HepG2 (cell line): Measurements from ENCODE around the gene FSIP1. TPM values are rescaled to one million over a fixed set of nuclear protein-coding genes. Genes with fewer than 3 reads are reported as not detected.

Source experiments
- polyA plus RNA-seq, 8 experiments: library from polyadenylated mRNA; depleted of rRNA in 3 of 8; stranded (reverse) in 7 of 8; unstranded in 1 of 8; fragments of >200 nt; fragmentation: Illumina TruSeq in 4 of 8; extraction: Trizol in 4 of 8; gene quantifications; 2 replicates each; pipeline versions ENCODE4 v1.2.1 to v1.2.3, GENCODE V29; 2011 to 2016; ENCODE audit warnings: low read depth in 4 of 8, missing spikeins in 1 of 8, mixed read lengths in 1 of 8; ENCODE audit not compliant: insufficient read depth in 1 of 8
- total RNA-seq, 5 experiments: library from RNA; depleted of rRNA; stranded (reverse); fragments of >200 nt; fragmentation: Illumina TruSeq; extraction: Trizol; gene quantifications; 2 replicates each; pipeline ENCODE4 v1.2.3, GENCODE V29; 2016; ENCODE audit warnings: low read depth in 1 of 5
- TF ChIP-seq, protein P1 (sequence below), 2 experiments: fragments of 450-650 bp in 1 of 2; sonication (generic) in 1 of 2; formaldehyde crosslinking in 1 of 2; IDR thresholded peaks; 2 replicates each; pipeline versions ENCODE4 v1.6.1 to v1.8.0; 2016 to 2022; ENCODE audit warnings: antibody characterized with exemption in 1 of 2, mild to moderate bottlenecking in 1 of 2, missing genetic modification reagents in 1 of 2

Gene FSIP1
- total and polyA plus RNA-seq, 2 of the 13 experiments (the other 11 are each of a cell fraction or from before 2014, with no cell fraction given), result 0.18 TPM; not detected in 1

DNA sequence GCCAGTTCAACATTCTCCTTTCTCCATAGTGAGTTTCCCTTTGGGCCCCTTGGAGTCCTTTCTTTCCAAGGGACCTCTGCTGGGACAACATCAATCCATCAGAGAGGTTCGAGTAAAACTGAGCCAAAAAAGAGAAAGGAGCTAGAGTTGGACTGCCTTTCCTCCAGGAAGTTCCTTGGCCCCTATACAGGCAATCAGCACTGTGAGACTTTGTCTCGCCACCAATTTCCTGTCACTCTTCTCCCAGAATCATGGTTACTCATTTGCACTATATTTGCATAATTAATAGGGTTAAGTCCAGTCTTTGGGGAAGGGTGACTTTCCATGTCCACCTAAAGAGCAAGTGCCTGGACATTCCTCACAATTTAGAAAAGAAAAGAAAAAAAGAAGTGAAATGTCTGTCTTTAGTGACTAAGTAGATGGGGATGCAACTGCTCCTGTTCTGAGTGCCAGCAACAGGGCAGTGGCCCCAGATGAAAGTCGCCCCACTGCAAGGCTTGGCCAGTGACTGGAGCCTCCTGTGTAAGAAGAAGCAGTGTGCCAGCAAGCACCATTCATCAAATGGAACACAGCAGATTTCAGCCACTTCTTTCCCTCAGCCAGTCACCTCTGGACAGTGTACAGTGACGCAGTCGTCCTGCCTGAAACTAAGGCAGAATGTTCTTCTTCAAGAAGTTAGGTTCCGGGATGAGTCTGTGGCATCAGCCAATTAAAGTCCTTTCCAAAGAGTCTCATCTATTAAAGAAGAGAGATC is 91.6 kb downstream of the FSIP1 start (continued):
- TF ChIP-seq, protein P1, sequence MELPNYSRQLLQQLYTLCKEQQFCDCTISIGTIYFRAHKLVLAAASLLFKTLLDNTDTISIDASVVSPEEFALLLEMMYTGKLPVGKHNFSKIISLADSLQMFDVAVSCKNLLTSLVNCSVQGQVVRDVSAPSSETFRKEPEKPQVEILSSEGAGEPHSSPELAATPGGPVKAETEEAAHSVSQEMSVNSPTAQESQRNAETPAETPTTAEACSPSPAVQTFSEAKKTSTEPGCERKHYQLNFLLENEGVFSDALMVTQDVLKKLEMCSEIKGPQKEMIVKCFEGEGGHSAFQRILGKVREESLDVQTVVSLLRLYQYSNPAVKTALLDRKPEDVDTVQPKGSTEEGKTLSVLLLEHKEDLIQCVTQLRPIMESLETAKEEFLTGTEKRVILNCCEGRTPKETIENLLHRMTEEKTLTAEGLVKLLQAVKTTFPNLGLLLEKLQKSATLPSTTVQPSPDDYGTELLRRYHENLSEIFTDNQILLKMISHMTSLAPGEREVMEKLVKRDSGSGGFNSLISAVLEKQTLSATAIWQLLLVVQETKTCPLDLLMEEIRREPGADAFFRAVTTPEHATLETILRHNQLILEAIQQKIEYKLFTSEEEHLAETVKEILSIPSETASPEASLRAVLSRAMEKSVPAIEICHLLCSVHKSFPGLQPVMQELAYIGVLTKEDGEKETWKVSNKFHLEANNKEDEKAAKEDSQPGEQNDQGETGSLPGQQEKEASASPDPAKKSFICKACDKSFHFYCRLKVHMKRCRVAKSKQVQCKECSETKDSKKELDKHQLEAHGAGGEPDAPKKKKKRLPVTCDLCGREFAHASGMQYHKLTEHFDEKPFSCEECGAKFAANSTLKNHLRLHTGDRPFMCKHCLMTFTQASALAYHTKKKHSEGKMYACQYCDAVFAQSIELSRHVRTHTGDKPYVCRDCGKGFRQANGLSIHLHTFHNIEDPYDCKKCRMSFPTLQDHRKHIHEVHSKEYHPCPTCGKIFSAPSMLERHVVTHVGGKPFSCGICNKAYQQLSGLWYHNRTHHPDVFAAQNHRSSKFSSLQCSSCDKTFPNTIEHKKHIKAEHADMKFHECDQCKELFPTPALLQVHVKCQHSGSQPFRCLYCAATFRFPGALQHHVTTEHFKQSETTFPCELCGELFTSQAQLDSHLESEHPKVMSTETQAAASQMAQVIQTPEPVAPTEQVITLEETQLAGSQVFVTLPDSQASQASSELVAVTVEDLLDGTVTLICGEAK (IDR thresholded peaks at IDR 0.05), result no peak
- TF ChIP-seq, protein P1 (CRISPR knock-in tag; IDR thresholded peaks at IDR 0.05), result no peak
- TF ChIP-seq, all 625 proteins: peak for 0
